SU-DHL-6 (cell line): ENCODE results near the gene CDYL2.

Experiments used
- H2AFZ ChIP-seq: fragments of 200-600 bp; sonication (generic); 2 replicates; pipeline ENCODE4 v1.6.1; 2014; ENCODE audit warnings: low read depth, mild to moderate bottlenecking, moderate library complexity, mixed read lengths, antibody characterized with exemption, low read length; ENCODE audit not compliant: severe bottlenecking
- H3F3A ChIP-seq: fragments of 200-600 bp; shearing (Covaris generic); 2 replicates; pipeline ENCODE4 v1.6.0; 2016; ENCODE audit warnings: antibody characterized with exemption, mild to moderate bottlenecking; ENCODE audit not compliant: insufficient read depth
- H3K27ac ChIP-seq: fragments of 200-600 bp; sonication (generic); 2 replicates; pipeline ENCODE4 v1.5.1; 2016; ENCODE audit warnings: low read depth, mild to moderate bottlenecking, low read length, moderate library complexity, mixed read lengths
- H3K27me3 ChIP-seq: fragments of 200-600 bp; sonication (generic), shearing (Covaris generic); 2 replicates; pipeline ENCODE4 v1.6.0; 2014; ENCODE audit warnings: mild to moderate bottlenecking, low read length
- H3K36me3 ChIP-seq: fragments of 200-600 bp; sonication (generic); 2 replicates; pipeline ENCODE4 v1.6.1; 2014; ENCODE audit warnings: mild to moderate bottlenecking, low read length, mixed read lengths
- H3K4me2 ChIP-seq: fragments of 300-600, 200-600 bp; shearing (Covaris generic), sonication (generic); 2 replicates; pipeline ENCODE4 v1.6.0; 2014; ENCODE audit warnings: low read length, low read depth, mild to moderate bottlenecking; ENCODE audit not compliant: poor library complexity, severe bottlenecking
- H3K4me3 ChIP-seq: fragments of 200-600 bp; sonication (generic); 2 replicates; pipeline ENCODE4 v1.5.1; 2014; ENCODE audit warnings: antibody characterized with exemption, low read length, mild to moderate bottlenecking, mixed read lengths; ENCODE audit not compliant: insufficient read depth, poor library complexity, severe bottlenecking
- H3K79me2 ChIP-seq: fragments of 200-600 bp; sonication (generic); 2 replicates; pipeline ENCODE4 v1.6.1; 2014; ENCODE audit warnings: mild to moderate bottlenecking, low read length, moderate library complexity; ENCODE audit not compliant: insufficient read depth
- H3K9ac ChIP-seq: fragments of 200-600 bp; sonication (generic); 2 replicates; pipeline ENCODE4 v1.7.0; 2014; ENCODE audit warnings: mild to moderate bottlenecking, low read length
- H3K9me2 ChIP-seq: fragments of 200-600 bp; sonication (generic); replicated peaks from 2 replicates; pipeline ENCODE4 v1.6.1; 2014; ENCODE audit warnings: low read length; ENCODE audit not compliant: insufficient read depth
- H3K9me3 ChIP-seq: fragments of 200-600 bp; sonication (generic); 2 replicates; pipeline ENCODE4 v1.6.1; 2014; ENCODE audit warnings: low read length, mixed read lengths; ENCODE audit not compliant: insufficient read depth
- H4K20me1 ChIP-seq: fragments of 200-600 bp; sonication (generic); 2 replicates; pipeline ENCODE4 v1.6.1; 2014; ENCODE audit warnings: low read depth, mild to moderate bottlenecking, antibody characterized with exemption, low read length, moderate library complexity, mixed read lengths
- CTCF ChIP-seq: fragments of 200-600 bp; sonication (generic); IDR thresholded peaks from one replicate; pipeline ENCODE4 v1.5.1; 2017; ENCODE audit warnings: antibody characterized with exemption, mild to moderate bottlenecking, low read length, moderate library complexity; ENCODE audit not compliant: insufficient read depth, poor library complexity, severe bottlenecking
- EZH2phosphoT487 ChIP-seq: fragments of 200-600 bp; sonication (generic), shearing (Covaris generic); conservative IDR thresholded peaks from 2 replicates; pipeline ENCODE4 v1.6.1; 2018; ENCODE audit warnings: mild to moderate bottlenecking, antibody characterized with exemption, low read length, moderate library complexity, mixed read lengths

CDYL2 gene

DNA sequence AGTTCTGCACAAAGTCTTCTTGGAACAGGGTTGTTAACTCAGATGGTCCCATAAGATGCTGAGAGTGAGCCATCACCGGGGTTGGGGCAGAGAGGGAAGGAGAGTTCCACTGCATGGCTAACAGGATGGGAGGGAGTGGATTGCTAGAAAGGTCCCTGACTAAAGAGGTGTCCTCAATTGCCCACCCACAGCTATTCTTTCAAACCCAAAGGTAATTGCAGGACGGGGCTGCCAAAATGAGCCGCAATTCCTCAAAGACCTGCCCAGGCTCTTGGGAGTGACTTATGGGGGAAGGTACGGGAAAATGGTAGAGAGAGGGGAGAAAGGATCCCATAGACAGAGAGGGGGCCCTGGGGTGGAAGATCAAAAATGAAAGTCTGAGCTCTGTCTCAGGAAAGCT is 203.2 kb downstream of the CDYL2 start:
- TF ChIP-seq CTCF = no peak
- TF ChIP-seq EZH2phosphoT487 = no peak
- Histone ChIP-seq H3K4me2 (no peak overlapping the region), H4K20me1 (no peaks in the 10 kb centered on the region), H3K9me2 (no peaks in the 10 kb centered on the region), H3K36me3 (no peaks in the 10 kb centered on the region), H3F3A (no peaks in the 10 kb centered on the region), H3K27me3 (no peaks in the 10 kb centered on the region), H3K9ac (no peak overlapping the region), H3K79me2 (no peaks in the 10 kb centered on the region), H3K27ac (no peak overlapping the region), H3K9me3 (no peaks in the 10 kb centered on the region), H3K4me3 (no peak overlapping the region), H2AFZ (no peak overlapping the region)

- Histone ChIP-seq H3F3A (no peaks in the 10 kb centered on the region), H3K79me2 (no peaks in the 10 kb centered on the region), H2AFZ (no peak overlapping the region)
Measured at GRCh38 chr16:80599466-80599865, 204.9 kb downstream of the CDYL2 start.

DNA sequence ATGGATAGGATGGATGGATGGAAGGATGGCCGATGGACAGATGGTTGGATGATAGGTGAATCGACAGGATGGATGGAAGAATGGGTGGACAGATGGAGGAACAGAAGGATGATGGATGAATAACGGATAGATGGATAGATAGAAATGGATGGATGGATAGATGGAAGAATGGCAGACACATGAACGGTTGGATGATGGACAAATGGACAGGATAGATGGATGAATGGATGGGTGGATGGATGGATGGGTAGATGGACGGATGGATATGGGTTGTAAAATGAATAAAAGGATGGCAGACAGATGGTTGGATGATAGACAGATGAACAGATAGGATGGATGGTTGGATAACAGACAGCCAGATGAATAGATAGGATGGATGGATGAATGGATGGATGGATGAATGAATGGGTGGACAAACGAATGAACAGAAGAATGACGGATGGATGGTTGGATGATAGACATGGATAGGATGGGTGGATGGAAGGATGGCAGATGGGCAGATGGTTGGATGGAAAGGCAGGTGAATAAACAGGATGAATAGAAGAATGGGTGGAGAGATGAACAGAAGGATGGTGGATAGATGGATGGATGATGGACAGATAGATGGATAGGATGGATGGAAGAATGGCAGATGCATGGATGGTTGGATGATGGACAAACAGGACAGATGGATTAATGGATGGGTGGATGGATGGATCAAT is 207.7 kb downstream of the CDYL2 start:
- H3K9ac ChIP-seq = no peak overlapping the region
- H3K36me3 ChIP-seq = no peaks in the 10 kb centered on the region
- H3F3A ChIP-seq = no peaks in the 10 kb centered on the region
- no peak overlapping the region for H3K4me3 ChIP-seq
- H3K79me2 ChIP-seq = no peaks in the 10 kb centered on the region
- H3K9me3 ChIP-seq = no peaks in the 10 kb centered on the region
- no peaks in the 10 kb centered on the region for H4K20me1 ChIP-seq
- no peak overlapping the region for H3K27ac ChIP-seq
- no peak for TF ChIP-seq CTCF
- no peak for TF ChIP-seq EZH2phosphoT487
- H3K4me2 ChIP-seq = no peak overlapping the region
- H2AFZ ChIP-seq = no peak overlapping the region
- no peaks in the 10 kb centered on the region for H3K27me3 ChIP-seq
- no peaks in the 10 kb centered on the region for H3K9me2 ChIP-seq

More at GRCh38 chr16:80599466-80599865, 204.9 kb downstream of the CDYL2 start:
- H3K9me2 ChIP-seq = no peaks in the 10 kb centered on the region
- no peaks in the 10 kb centered on the region for H3K36me3 ChIP-seq
- no peak overlapping the region for H3K9ac ChIP-seq
- H3K4me3 ChIP-seq = no peak overlapping the region
- no peaks in the 10 kb centered on the region for H3K27me3 ChIP-seq
- TF ChIP-seq EZH2phosphoT487 (no peak), CTCF (no peak)
- H3K4me2 ChIP-seq = no peak overlapping the region
- H4K20me1 ChIP-seq = no peaks in the 10 kb centered on the region
- H3K27ac ChIP-seq = no peak overlapping the region
- no peaks in the 10 kb centered on the region for H3K9me3 ChIP-seq
